Osteoblast (primary cell): ENCODE data around the gene DOK7. TPM values are rescaled to one million over a fixed set of nuclear protein-coding genes. Genes with fewer than 3 reads are reported as not detected.

ENCODE experiments used
- DNase-seq: peaks from one replicate; pipeline ENCODE4 v3.0.0; 2011; ENCODE audit warnings: low spot score, mixed read lengths; ENCODE audit not compliant: insufficient read length; ENCODE audit errors: missing footprints
- H2AFZ ChIP-seq: 2 replicates; pipeline ENCODE4 v1.6.0; 2011; ENCODE audit warnings: mild to moderate bottlenecking, low read length
- H3K27ac ChIP-seq: 2 replicates; pipeline ENCODE4 v1.5.1; 2011; ENCODE audit warnings: mild to moderate bottlenecking, low read depth, low read length, moderate library complexity
- H3K27me3 ChIP-seq: 2 replicates; pipeline ENCODE4 v1.6.0; 2012; ENCODE audit warnings: mild to moderate bottlenecking, control low read depth, inconsistent platforms, low read length, moderate library complexity; ENCODE audit not compliant: insufficient read depth
- H3K36me3 ChIP-seq: 2 replicates; pipeline ENCODE4 v1.5.1; 2011; ENCODE audit warnings: mild to moderate bottlenecking, low read length, control low read depth, moderate library complexity; ENCODE audit not compliant: insufficient read depth
- H3K4me1 ChIP-seq: 2 replicates; pipeline ENCODE4 v1.5.1; 2011; ENCODE audit warnings: mild to moderate bottlenecking, low read length, control low read depth, moderate library complexity; ENCODE audit not compliant: insufficient read depth
- H3K4me2 ChIP-seq: 2 replicates; pipeline ENCODE4 v1.6.0; 2011; ENCODE audit warnings: mild to moderate bottlenecking, low read length; ENCODE audit not compliant: insufficient read depth
- H3K4me3 ChIP-seq: fragments of 200-600 bp; sonication (generic); 3 replicates; pipeline ENCODE4 v1.5.1; 2012; ENCODE audit warnings: mild to moderate bottlenecking, low read length, inconsistent platforms; ENCODE audit not compliant: insufficient read depth
- H3K79me2 ChIP-seq: 2 replicates; pipeline ENCODE4 v1.6.0; 2012; ENCODE audit warnings: mild to moderate bottlenecking, low read length, control low read depth, inconsistent platforms; ENCODE audit not compliant: insufficient read depth
- H3K9me3 ChIP-seq: 2 replicates; pipeline ENCODE4 v1.5.1; 2011; ENCODE audit warnings: low read depth, low read length, control low read depth
- H4K20me1 ChIP-seq: 2 replicates; pipeline ENCODE4 v1.6.0; 2012; ENCODE audit warnings: mild to moderate bottlenecking, low read length, control low read depth; ENCODE audit not compliant: insufficient read depth
- CTCF ChIP-seq: IDR thresholded peaks from 2 replicates; pipeline ENCODE4 v1.5.1; 2011; ENCODE audit warnings: mild to moderate bottlenecking, low read depth, low read length, moderate library complexity; ENCODE audit errors: extremely low read depth
- total RNA-seq: library from RNA; depleted of rRNA; stranded (reverse); fragments of >200 nt; gene quantifications from 2 replicates; pipeline ENCODE4 v1.2.3, GENCODE V29; 2012

The DOK7 gene
- total RNA-seq, 1 donor: not detected

- Histone ChIP-seq H3K36me3 (peaks cover 18% of the 10 kb centered on the region), H2AFZ (no peak overlapping the region), H4K20me1 (peaks cover 50% of the 10 kb centered on the region), H3K9me3 (no peaks in the 10 kb centered on the region), H3K27me3 (no peaks in the 10 kb centered on the region), H3K27ac (no peak overlapping the region), H3K79me2 (peaks cover 60% of the 10 kb centered on the region), H3K4me3 (no peak overlapping the region), H3K4me1 (peaks cover 15% of the 10 kb centered on the region), H3K4me2 (no peak overlapping the region)
- TF ChIP-seq CTCF: no peak
- DNase-seq: peak; percentile 38
Measured at GRCh38 chr4:3527914-3528876, 65.1 kb downstream of the DOK7 start.

- TF ChIP-seq CTCF: no peak
- Histone ChIP-seq H3K27ac (no peak overlapping the region), H3K4me3 (no peak overlapping the region), H3K27me3 (no peaks in the 10 kb centered on the region), H3K79me2 (peaks cover 60% of the 10 kb centered on the region), H2AFZ (no peak overlapping the region), H3K36me3 (peaks cover 10% of the 10 kb centered on the region), H3K4me1 (peaks cover 15% of the 10 kb centered on the region), H3K9me3 (no peaks in the 10 kb centered on the region), H4K20me1 (peaks cover 44% of the 10 kb centered on the region), H3K4me2 (no peak overlapping the region)
- peak; percentile 43 for DNase-seq
Measured at GRCh38 chr4:3529363-3529762, 66.3 kb downstream of the DOK7 start.

- H3K79me2 ChIP-seq: peaks cover 60% of the 10 kb centered on the region
- H3K4me2 ChIP-seq: no peak overlapping the region
- no peak overlapping the region for H3K27ac ChIP-seq
- no peak for TF ChIP-seq CTCF
- no peaks in the 10 kb centered on the region for H3K27me3 ChIP-seq
- H2AFZ ChIP-seq: no peak overlapping the region
- peaks cover 5% of the 10 kb centered on the region for H3K36me3 ChIP-seq
- peaks cover 15% of the 10 kb centered on the region for H3K4me1 ChIP-seq
- no peaks in the 10 kb centered on the region for H3K9me3 ChIP-seq
- no peak overlapping the region for H3K4me3 ChIP-seq
- H4K20me1 ChIP-seq: peaks cover 40% of the 10 kb centered on the region
- DNase-seq: peak; percentile 81
Measured at GRCh38 chr4:3530051-3530450, 66.9 kb downstream of the DOK7 start.

GRCh38 chr4:3530663-3531254 lies 67.7 kb downstream of the DOK7 start:
- peaks cover 59% of the 10 kb centered on the region for H3K79me2 ChIP-seq

More at GRCh38 chr4:3530663-3531254, 67.7 kb downstream of the DOK7 start:
- no peak for TF ChIP-seq CTCF
- no peaks in the 10 kb centered on the region for H3K27me3 ChIP-seq
- peak overlapping the region; percentile 95 for H3K4me3 ChIP-seq
- no peak overlapping the region for H2AFZ ChIP-seq
- peaks cover 33% of the 10 kb centered on the region for H4K20me1 ChIP-seq
- peak overlapping the region; percentile 97 for H3K4me2 ChIP-seq
- peaks cover 15% of the 10 kb centered on the region for H3K4me1 ChIP-seq
- H3K9me3 ChIP-seq: no peaks in the 10 kb centered on the region
- peak; percentile 86 for DNase-seq
- H3K36me3 ChIP-seq: peaks cover 5% of the 10 kb centered on the region
- H3K27ac ChIP-seq: no peak overlapping the region
